GM19193 (cell line): Measurements from ENCODE around the gene GALNT11.

Experiments used
- POLR2A ChIP-seq: IDR thresholded peaks from 4 replicates; pipeline ENCODE4 v1.6.1; 2011; ENCODE audit not compliant: insufficient read depth, insufficient read length; ENCODE audit errors: extremely low read depth

GALNT11 gene

GRCh38 chr7:152107945-152108344 lies 82.5 kb downstream of the GALNT11 start:
- no peak for TF ChIP-seq POLR2A

- TF ChIP-seq POLR2A = no peak
These were observed 82.9 kb downstream of the GALNT11 start for GRCh38 chr7:152108359-152108758.

GRCh38 chr7:152112829-152113228 lies 87.4 kb downstream of the GALNT11 start:
- TF ChIP-seq POLR2A = no peak

GRCh38 chr7:152115021-152115718 lies 89.7 kb downstream of the GALNT11 start:
- TF ChIP-seq POLR2A = no peak

- TF ChIP-seq POLR2A = no peak
These were observed 91.9 kb downstream of the GALNT11 start for GRCh38 chr7:152117356-152117755.

GRCh38 chr7:152120210-152120609 lies 94.7 kb downstream of the GALNT11 start:
- TF ChIP-seq POLR2A = no peak

GRCh38 chr7:152120776-152121175 lies 95.3 kb downstream of the GALNT11 start:
- no peak for TF ChIP-seq POLR2A

- TF ChIP-seq POLR2A = no peak
These were observed 96.0 kb downstream of the GALNT11 start for GRCh38 chr7:152121432-152121831.

GRCh38 chr7:152122540-152122939 lies 97.1 kb downstream of the GALNT11 start:
- TF ChIP-seq POLR2A = no peak

- no peak for TF ChIP-seq POLR2A
These were observed 101.3 kb downstream of the GALNT11 start for GRCh38 chr7:152126741-152127140.

- TF ChIP-seq POLR2A = no peak
These were observed 101.8 kb downstream of the GALNT11 start for GRCh38 chr7:152127229-152127628.

- TF ChIP-seq POLR2A = no peak
These were observed 102.8 kb downstream of the GALNT11 start for GRCh38 chr7:152128252-152128651.

GRCh38 chr7:152128741-152129461 lies 103.4 kb downstream of the GALNT11 start:
- no peak for TF ChIP-seq POLR2A

GRCh38 chr7:152129682-152130081 lies 104.2 kb downstream of the GALNT11 start:
- TF ChIP-seq POLR2A = no peak

- TF ChIP-seq POLR2A = no peak
These were observed 105.5 kb downstream of the GALNT11 start for GRCh38 chr7:152130658-152131590.

- TF ChIP-seq POLR2A = no peak
These were observed 106.6 kb downstream of the GALNT11 start for GRCh38 chr7:152131981-152132494.

- TF ChIP-seq POLR2A = no peak
These were observed 107.3 kb downstream of the GALNT11 start for GRCh38 chr7:152132812-152133211.
